EH (cell line): ENCODE data around the gene RNLS.
A peak's percentile ranks its signal among the peaks of the same experiment; 100 is the strongest.
"Not testable (repeated sequence)": the region's sequence is repeated elsewhere in the genome, so short reads cannot be mapped to it uniquely, and the experiment has no call there.

Experiments used
- DNase-seq: peaks from one replicate; pipeline ENCODE4 v3.0.0-alpha.2; 2015; ENCODE audit warnings: low read depth

RNLS gene

GRCh38 chr10:88293073-88293472 is 290.0 kb downstream of the RNLS start:
- peak; percentile 40 for DNase-seq

GRCh38 chr10:88292185-88292514 is 291.0 kb downstream of the RNLS start:
- DNase-seq: no peak

- DNase-seq: peak; percentile 33
Measured at GRCh38 chr10:88291289-88292184, 291.6 kb downstream of the RNLS start.

GRCh38 chr10:88289342-88289741 is 293.8 kb downstream of the RNLS start:
- peak; percentile 30 for DNase-seq

GRCh38 chr10:88288320-88289059 is 294.6 kb downstream of the RNLS start:
- no peak for DNase-seq

GRCh38 chr10:88286030-88286429 is 297.1 kb downstream of the RNLS start:
- DNase-seq: no peak

GRCh38 chr10:88281592-88282347 is 301.3 kb downstream of the RNLS start:
- peak; percentile 83 for DNase-seq

GRCh38 chr10:88280518-88280917 is 302.6 kb downstream of the RNLS start:
- no peak for DNase-seq

GRCh38 chr10:88278912-88279311 is 304.2 kb downstream of the RNLS start:
- no peak for DNase-seq

- not testable (repeated sequence) for DNase-seq
Measured at GRCh38 chr10:88276945-88277344, 306.2 kb downstream of the RNLS start.

GRCh38 chr10:88274286-88274685 is 308.8 kb downstream of the RNLS start:
- no peak for DNase-seq

- DNase-seq: no peak
Measured at GRCh38 chr10:88273567-88273966, 309.6 kb downstream of the RNLS start.

GRCh38 chr10:88271761-88272543 is 311.2 kb downstream of the RNLS start:
- DNase-seq: peak; percentile 66

- DNase-seq: peak; percentile 84
Measured at GRCh38 chr10:88270871-88271713, 312.0 kb downstream of the RNLS start.

- DNase-seq: no peak
Measured at GRCh38 chr10:88270061-88270808, 312.9 kb downstream of the RNLS start.

GRCh38 chr10:88262591-88263234 is 320.4 kb downstream of the RNLS start:
- DNase-seq: no peak

- no peak for DNase-seq
Measured at GRCh38 chr10:88261152-88261551, 322.0 kb downstream of the RNLS start.

- no peak for DNase-seq
Measured at GRCh38 chr10:88260329-88261051, 322.6 kb downstream of the RNLS start.

GRCh38 chr10:88259381-88259780 is 323.7 kb downstream of the RNLS start:
- no peak for DNase-seq
